Right lobe of liver (tissue), 6 donors: ENCODE measurements around the gene PDE6G. TPM values are rescaled to one million over a fixed set of nuclear protein-coding genes. Genes with fewer than 3 reads are reported as not detected.

ENCODE experiments used
- ATAC-seq, 4 donors: fragments of 200-7000 bp; cut with Tn5 transposase; one replicate each; pipeline ENCODE4 v1.9.1; 2020; ENCODE audit warnings: mild to moderate bottlenecking in 4 of 4, moderate library complexity in 4 of 4
- DNase-seq, 3 donors: peaks; one replicate each; pipeline ENCODE4 v3.0.0-alpha.2; 2020
- H3K27ac ChIP-seq, 3 donors: fragments of 200-600 bp; one replicate each; pipeline ENCODE4 v1.8.0; 2022
- H3K27me3 ChIP-seq, 2 donors: fragments of 200-600 bp; one replicate each; pipeline ENCODE4 v1.8.0; 2022
- H3K36me3 ChIP-seq, 4 donors: fragments of 200-600 bp; sonication (generic) in 1 of 4; one replicate each; pipeline versions ENCODE4 v1.5.1 to v1.8.0; 2017 to 2022; ENCODE audit warnings: control low read depth in 1 of 4
- H3K4me1 ChIP-seq, 4 donors: fragments of 200-600 bp; sonication (generic) in 1 of 4; one replicate each; pipeline versions ENCODE4 v1.5.1 to v1.8.0; 2017 to 2022; ENCODE audit warnings: control low read depth in 1 of 4
- H3K4me3 ChIP-seq, 3 donors: fragments of 200-600 bp; one replicate each; pipeline ENCODE4 v1.8.0; 2022
- H3K9me3 ChIP-seq, 4 donors: fragments of 200-600 bp; sonication (generic) in 1 of 4; one replicate each; pipeline versions ENCODE4 v1.5.1 to v1.8.0; 2017 to 2022; ENCODE audit warnings: control low read depth in 1 of 4
- POLR2A ChIP-seq: fragments of 450-650 bp; IDR thresholded peaks from one replicate; pipeline ENCODE4 v1.6.1; 2017; ENCODE audit warnings: antibody characterized with exemption, mild to moderate bottlenecking
- WGBS: methylation state at CpG from one replicate; pipeline ENCODE4 v1.1.6; 2018; ENCODE audit warnings: low coverage, low lambda C conversion rate; ENCODE audit not compliant: insufficient coverage; ENCODE audit errors: missing lambda C conversion rate; 5-methylcytosine and 5-hydroxymethylcytosine counted together
- intact Hi-C, 2 donors: fragments of 100-400 bp; cut with DNase I; formaldehyde crosslinking; loops; one replicate each; pipeline versions ENCODE4 v1.11.2 to v1.14.1; 2022
- total RNA-seq, 6 experiments: library from RNA; depleted of rRNA in 2 of 6; stranded (reverse); fragments of >200 nt in 2 of 6; fragmentation: NEBNext Ultra II Directional in 3 of 6; extraction: Animal tissue kit (Norgen Biotek cat#: 25700) in 3 of 6; gene quantifications; one replicate each; pipeline versions ENCODE4 v1.1.0 to v1.2.4, GENCODE V29; 2016 to 2023
- TF ChIP-seq, protein P1 (sequence below), 4 donors: fragments of 200-600 bp in 3 of 4; fragments of 450-650 bp in 1 of 4; IDR thresholded peaks; one replicate each; pipeline versions ENCODE4 v1.5.1 to v1.8.0; 2016 to 2022; ENCODE audit warnings: antibody characterized with exemption in 4 of 4, mild to moderate bottlenecking in 2 of 4
- donor health status: DM: no; HTN: yes; CAD: no.
- donor health status: DM: no; HTN: no; CAD: no.
- donor health status: DM: no; HTN: no; CAD: no.
- donor health status: DM: no; HTN: yes; CAD: no.
- donor health status: DM: no; HTN: yes; CAD: no.

The PDE6G gene
- total RNA-seq, 6 experiments from 2014 or later = 0.40 to 0.93 (median 0.68) TPM; not detected in 2

- 86% methylated on average over 5 of the region's 16 CpGs for WGBS
- Histone ChIP-seq H3K4me3 (no peak overlapping the region), H3K9me3 (no peaks in the 10 kb centered on the region), H3K4me1 (peaks cover 0 to 6% (median 0%) of the 10 kb centered on the region in 4 donors), H3K27me3 (no peaks in the 10 kb centered on the region), H3K36me3 (peaks cover 8 to 68% (median 30%) of the 10 kb centered on the region in 4 donors), H3K27ac (no peak overlapping the region)
- intact Hi-C loops = no loop called here
- ATAC-seq (no peak), DNase-seq (no peak)
- TF ChIP-seq, protein P1, sequence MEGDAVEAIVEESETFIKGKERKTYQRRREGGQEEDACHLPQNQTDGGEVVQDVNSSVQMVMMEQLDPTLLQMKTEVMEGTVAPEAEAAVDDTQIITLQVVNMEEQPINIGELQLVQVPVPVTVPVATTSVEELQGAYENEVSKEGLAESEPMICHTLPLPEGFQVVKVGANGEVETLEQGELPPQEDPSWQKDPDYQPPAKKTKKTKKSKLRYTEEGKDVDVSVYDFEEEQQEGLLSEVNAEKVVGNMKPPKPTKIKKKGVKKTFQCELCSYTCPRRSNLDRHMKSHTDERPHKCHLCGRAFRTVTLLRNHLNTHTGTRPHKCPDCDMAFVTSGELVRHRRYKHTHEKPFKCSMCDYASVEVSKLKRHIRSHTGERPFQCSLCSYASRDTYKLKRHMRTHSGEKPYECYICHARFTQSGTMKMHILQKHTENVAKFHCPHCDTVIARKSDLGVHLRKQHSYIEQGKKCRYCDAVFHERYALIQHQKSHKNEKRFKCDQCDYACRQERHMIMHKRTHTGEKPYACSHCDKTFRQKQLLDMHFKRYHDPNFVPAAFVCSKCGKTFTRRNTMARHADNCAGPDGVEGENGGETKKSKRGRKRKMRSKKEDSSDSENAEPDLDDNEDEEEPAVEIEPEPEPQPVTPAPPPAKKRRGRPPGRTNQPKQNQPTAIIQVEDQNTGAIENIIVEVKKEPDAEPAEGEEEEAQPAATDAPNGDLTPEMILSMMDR (IDR thresholded peaks at IDR 0.05) = no peak
- TF ChIP-seq POLR2A = no peak
Observed at GRCh38 chr17:81612172-81612970, 44.0 kb downstream of the PDE6G start.

GRCh38 chr17:81609541-81610311, 46.6 kb downstream of the PDE6G start:
- peaks cover 8 to 73% (median 32%) of the 10 kb centered on the region in 4 donors for H3K36me3 ChIP-seq
- WGBS = 87% methylated on average over 10 of the region's 19 CpGs
- intact Hi-C loops = no loop called here
- no peak overlapping the region for H3K27ac ChIP-seq
- no peak for TF ChIP-seq POLR2A
- TF ChIP-seq, protein P1 (IDR thresholded peaks at IDR 0.05) = no peak
- no peaks in the 10 kb centered on the region for H3K27me3 ChIP-seq
- H3K4me3 ChIP-seq = no peak overlapping the region
- no peaks in the 10 kb centered on the region for H3K9me3 ChIP-seq
- DNase-seq = no peak
- no peak for ATAC-seq
- no peaks in the 10 kb centered on the region for H3K4me1 ChIP-seq

DNA sequence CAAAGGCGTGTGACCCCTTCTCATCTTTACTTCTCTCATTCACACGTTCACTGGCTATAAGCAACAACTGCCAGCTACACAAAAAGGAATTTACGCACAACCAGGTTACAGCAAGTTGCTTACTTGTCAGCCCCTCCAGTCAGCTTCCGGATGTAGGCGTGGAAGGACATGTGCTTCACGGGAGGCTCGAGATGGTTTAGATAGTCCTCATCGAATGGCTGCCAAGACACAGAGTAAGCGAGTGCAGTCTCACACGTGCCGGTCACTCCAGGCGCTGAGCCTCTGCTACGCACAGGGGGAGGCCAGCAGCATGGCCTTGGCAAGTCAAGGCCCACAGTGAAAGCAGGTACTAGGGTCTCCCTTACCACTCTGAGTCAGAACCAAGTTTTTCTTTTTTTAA, 47.7 kb downstream of the PDE6G start:
- Histone ChIP-seq H3K27ac (no peak overlapping the region), H3K36me3 (peaks cover 8 to 84% (median 42%) of the 10 kb centered on the region in 4 donors), H3K9me3 (no peaks in the 10 kb centered on the region), H3K4me1 (no peaks in the 10 kb centered on the region), H3K27me3 (no peaks in the 10 kb centered on the region), H3K4me3 (no peak overlapping the region)
- WGBS = 79% methylated on average over 6 of the region's 13 CpGs
- TF ChIP-seq POLR2A = no peak
- TF ChIP-seq, protein P1 (IDR thresholded peaks at IDR 0.05) = no peak
- ATAC-seq = peak in 1 of 4 donors; percentile 29
- DNase-seq = no peak
- intact Hi-C loops = no loop called here

GRCh38 chr17:81608082-81608481, 48.3 kb downstream of the PDE6G start:
- intact Hi-C loops = no loop called here
- no peaks in the 10 kb centered on the region for H3K27me3 ChIP-seq
- H3K4me1 ChIP-seq = no peaks in the 10 kb centered on the region
- 100% methylated on average over 4 of the region's 4 CpGs for WGBS
- H3K27ac ChIP-seq = no peak overlapping the region
- no peak overlapping the region for H3K4me3 ChIP-seq
- no peak for ATAC-seq
- TF ChIP-seq POLR2A = no peak
- TF ChIP-seq, protein P1 (IDR thresholded peaks at IDR 0.05) = no peak
- peaks cover 8 to 84% (median 43%) of the 10 kb centered on the region in 4 donors for H3K36me3 ChIP-seq
- no peaks in the 10 kb centered on the region for H3K9me3 ChIP-seq
- no peak for DNase-seq
